ENCODE results near the gene TMEM163.

Gene TMEM163

DNA sequence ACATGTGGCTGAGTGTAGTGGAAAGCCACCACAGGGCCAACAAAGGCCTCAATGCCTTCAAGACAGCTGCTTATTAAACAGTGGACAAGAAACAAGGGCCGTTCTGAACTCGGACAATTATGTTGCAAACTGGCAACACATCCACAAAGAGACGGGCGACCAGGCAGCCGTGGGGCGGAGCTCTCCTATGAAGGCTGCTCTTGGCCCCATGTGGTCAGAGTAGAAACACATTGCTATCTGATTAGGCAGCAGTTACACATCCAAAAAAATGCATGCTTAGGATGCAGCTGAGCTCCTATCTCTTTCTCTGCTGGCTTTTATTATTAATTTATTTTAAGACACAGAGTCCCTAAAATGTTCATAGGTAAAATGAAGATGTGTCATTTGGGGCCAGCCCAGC is 163.4 kb downstream of the TMEM163 start:
- no peaks in the 10 kb centered on the region for H4K20me1 ChIP-seq (ENCODE audit: insufficient read depth, low read length)
- no peak overlapping the region for H3K4me3 ChIP-seq (ENCODE audit: low read depth, low read length, poor library complexity, severe bottlenecking)
- no peaks in the 10 kb centered on the region for H3K79me2 ChIP-seq (ENCODE audit: insufficient read depth, low read length)
- no peaks in the 10 kb centered on the region for H3F3A ChIP-seq (ENCODE audit: insufficient read depth, low read length)
- H3K4me2 ChIP-seq (ENCODE audit: low read length) = no peak overlapping the region
- no peak overlapping the region for H3K9ac ChIP-seq (ENCODE audit: low read length)
- peaks cover 3% of the 10 kb centered on the region; the same call in 1 of the 2 replicates for H3K27me3 ChIP-seq (ENCODE audit: insufficient read depth, low read length)
- H3K9me2 ChIP-seq (ENCODE audit: low read depth, low read length) = no peaks in the 10 kb centered on the region
- no peaks in the 10 kb centered on the region for H3K36me3 ChIP-seq (ENCODE audit: insufficient read depth, low read length)
- H3K4me1 ChIP-seq (ENCODE audit: insufficient read depth, low read length, severe bottlenecking) = no peaks in the 10 kb centered on the region
- no peaks in the 10 kb centered on the region for H3K9me3 ChIP-seq (ENCODE audit: low read length)
- TF ChIP-seq EZH2 (IDR thresholded peaks at IDR 0.05; ENCODE audit: borderline replicate concordance, low read length) = no peak
- TF ChIP-seq, protein P1, sequence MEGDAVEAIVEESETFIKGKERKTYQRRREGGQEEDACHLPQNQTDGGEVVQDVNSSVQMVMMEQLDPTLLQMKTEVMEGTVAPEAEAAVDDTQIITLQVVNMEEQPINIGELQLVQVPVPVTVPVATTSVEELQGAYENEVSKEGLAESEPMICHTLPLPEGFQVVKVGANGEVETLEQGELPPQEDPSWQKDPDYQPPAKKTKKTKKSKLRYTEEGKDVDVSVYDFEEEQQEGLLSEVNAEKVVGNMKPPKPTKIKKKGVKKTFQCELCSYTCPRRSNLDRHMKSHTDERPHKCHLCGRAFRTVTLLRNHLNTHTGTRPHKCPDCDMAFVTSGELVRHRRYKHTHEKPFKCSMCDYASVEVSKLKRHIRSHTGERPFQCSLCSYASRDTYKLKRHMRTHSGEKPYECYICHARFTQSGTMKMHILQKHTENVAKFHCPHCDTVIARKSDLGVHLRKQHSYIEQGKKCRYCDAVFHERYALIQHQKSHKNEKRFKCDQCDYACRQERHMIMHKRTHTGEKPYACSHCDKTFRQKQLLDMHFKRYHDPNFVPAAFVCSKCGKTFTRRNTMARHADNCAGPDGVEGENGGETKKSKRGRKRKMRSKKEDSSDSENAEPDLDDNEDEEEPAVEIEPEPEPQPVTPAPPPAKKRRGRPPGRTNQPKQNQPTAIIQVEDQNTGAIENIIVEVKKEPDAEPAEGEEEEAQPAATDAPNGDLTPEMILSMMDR (IDR thresholded peaks at IDR 0.05; ENCODE audit: low read length) = no peak
- H3K27ac ChIP-seq (ENCODE audit: low read depth, low read length, poor library complexity, severe bottlenecking) = no peak overlapping the region
- no peak overlapping the region for H2AFZ ChIP-seq (ENCODE audit: low read length)

DNA sequence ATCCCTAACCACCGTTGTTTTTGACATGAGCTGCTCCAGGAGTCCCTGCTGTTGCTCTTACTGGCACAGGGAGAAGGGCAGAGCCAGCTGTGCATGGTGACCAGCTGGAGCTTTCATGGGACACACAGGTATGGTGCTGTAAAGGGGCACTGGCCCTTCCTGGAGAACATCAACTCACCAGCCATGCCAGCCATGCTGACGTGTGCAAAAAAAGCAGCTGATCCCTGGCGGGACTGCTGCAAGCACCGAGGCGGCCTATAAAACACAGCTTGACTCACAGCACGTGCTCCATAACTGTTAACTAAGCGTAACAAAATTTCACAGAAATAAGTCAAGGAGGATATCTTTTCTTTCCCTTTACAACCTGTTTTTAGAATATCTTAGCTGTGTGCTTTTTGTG is 165.1 kb downstream of the TMEM163 start:
- no peak overlapping the region for H3K27ac ChIP-seq (ENCODE audit: low read depth, low read length, poor library complexity, severe bottlenecking)
- no peak overlapping the region for H3K4me2 ChIP-seq (ENCODE audit: low read length)
- H3K27me3 ChIP-seq (ENCODE audit: insufficient read depth, low read length) = peaks cover 3% of the 10 kb centered on the region; the same call in 1 of the 2 replicates
- H3K4me1 ChIP-seq (ENCODE audit: insufficient read depth, low read length, severe bottlenecking) = no peaks in the 10 kb centered on the region
- H3K9me3 ChIP-seq (ENCODE audit: low read length) = no peaks in the 10 kb centered on the region
- no peaks in the 10 kb centered on the region for H3K9me2 ChIP-seq (ENCODE audit: low read depth, low read length)
- no peaks in the 10 kb centered on the region for H3K79me2 ChIP-seq (ENCODE audit: insufficient read depth, low read length)
- H2AFZ ChIP-seq (ENCODE audit: low read length) = no peak overlapping the region
- no peaks in the 10 kb centered on the region for H4K20me1 ChIP-seq (ENCODE audit: insufficient read depth, low read length)
- TF ChIP-seq, protein P1 (IDR thresholded peaks at IDR 0.05; ENCODE audit: low read length) = no peak
- TF ChIP-seq EZH2 (IDR thresholded peaks at IDR 0.05; ENCODE audit: borderline replicate concordance, low read length) = no peak
- no peaks in the 10 kb centered on the region for H3F3A ChIP-seq (ENCODE audit: insufficient read depth, low read length)
- H3K9ac ChIP-seq (ENCODE audit: low read length) = no peak overlapping the region
- H3K4me3 ChIP-seq (ENCODE audit: low read depth, low read length, poor library complexity, severe bottlenecking) = no peak overlapping the region
- H3K36me3 ChIP-seq (ENCODE audit: insufficient read depth, low read length) = no peaks in the 10 kb centered on the region

DNA sequence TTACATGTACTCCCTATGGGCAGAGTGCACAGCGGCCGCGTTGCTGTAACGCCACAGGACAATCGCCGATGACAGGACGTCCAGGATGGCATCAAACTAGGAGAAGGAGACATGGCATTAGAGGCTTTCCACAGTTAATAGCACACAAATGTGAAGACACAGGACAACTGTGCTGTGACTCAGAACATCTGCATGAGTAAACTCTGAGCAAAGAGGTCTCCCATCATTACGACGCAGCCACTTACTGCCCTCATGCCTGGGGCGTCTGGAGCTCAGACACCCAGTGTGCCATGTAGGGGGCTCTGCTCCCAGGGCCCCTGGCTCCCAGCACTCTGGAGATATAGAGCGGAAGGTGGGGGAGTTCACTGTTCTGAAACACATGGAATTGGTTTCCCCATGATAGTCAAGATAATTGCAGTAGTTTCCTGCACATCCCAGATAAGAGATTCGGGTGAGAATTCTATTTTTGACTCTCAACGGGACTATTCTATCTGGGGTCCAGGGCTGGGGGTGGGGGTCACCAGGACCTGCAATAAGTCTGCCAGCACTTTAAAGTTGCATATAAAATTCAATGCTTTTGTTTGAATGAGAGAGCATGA is 168.1 kb downstream of the TMEM163 start:
- H4K20me1 ChIP-seq (ENCODE audit: insufficient read depth, low read length) = no peaks in the 10 kb centered on the region
- no peaks in the 10 kb centered on the region for H3K4me1 ChIP-seq (ENCODE audit: insufficient read depth, low read length, severe bottlenecking)
- H3K79me2 ChIP-seq (ENCODE audit: insufficient read depth, low read length) = no peaks in the 10 kb centered on the region
- no peaks in the 10 kb centered on the region for H3F3A ChIP-seq (ENCODE audit: insufficient read depth, low read length)
- no peak overlapping the region for H3K9ac ChIP-seq (ENCODE audit: low read length)
- no peak overlapping the region for H3K4me3 ChIP-seq (ENCODE audit: low read depth, low read length, poor library complexity, severe bottlenecking)
- H3K27ac ChIP-seq (ENCODE audit: low read depth, low read length, poor library complexity, severe bottlenecking) = no peak overlapping the region
- H3K9me3 ChIP-seq (ENCODE audit: low read length) = no peaks in the 10 kb centered on the region
- H3K27me3 ChIP-seq (ENCODE audit: insufficient read depth, low read length) = 0 out of 2 replicates have a peak, but pooled peaks cover 3% of the 10 kb centered on the region
- TF ChIP-seq EZH2 (IDR thresholded peaks at IDR 0.05; ENCODE audit: borderline replicate concordance, low read length) = no peak
- TF ChIP-seq, protein P1 (IDR thresholded peaks at IDR 0.05; ENCODE audit: low read length) = no peak
- no peaks in the 10 kb centered on the region for H3K36me3 ChIP-seq (ENCODE audit: insufficient read depth, low read length)
- H3K9me2 ChIP-seq (ENCODE audit: low read depth, low read length) = no peaks in the 10 kb centered on the region
- H3K4me2 ChIP-seq (ENCODE audit: low read length) = no peak overlapping the region
- no peak overlapping the region for H2AFZ ChIP-seq (ENCODE audit: low read length)

Data from OCI-LY1 (cell line).